ENCODE results near the gene HRH3.
A peak's percentile ranks its signal among the peaks of the same experiment; 100 is the strongest.

The HRH3 gene

DNA sequence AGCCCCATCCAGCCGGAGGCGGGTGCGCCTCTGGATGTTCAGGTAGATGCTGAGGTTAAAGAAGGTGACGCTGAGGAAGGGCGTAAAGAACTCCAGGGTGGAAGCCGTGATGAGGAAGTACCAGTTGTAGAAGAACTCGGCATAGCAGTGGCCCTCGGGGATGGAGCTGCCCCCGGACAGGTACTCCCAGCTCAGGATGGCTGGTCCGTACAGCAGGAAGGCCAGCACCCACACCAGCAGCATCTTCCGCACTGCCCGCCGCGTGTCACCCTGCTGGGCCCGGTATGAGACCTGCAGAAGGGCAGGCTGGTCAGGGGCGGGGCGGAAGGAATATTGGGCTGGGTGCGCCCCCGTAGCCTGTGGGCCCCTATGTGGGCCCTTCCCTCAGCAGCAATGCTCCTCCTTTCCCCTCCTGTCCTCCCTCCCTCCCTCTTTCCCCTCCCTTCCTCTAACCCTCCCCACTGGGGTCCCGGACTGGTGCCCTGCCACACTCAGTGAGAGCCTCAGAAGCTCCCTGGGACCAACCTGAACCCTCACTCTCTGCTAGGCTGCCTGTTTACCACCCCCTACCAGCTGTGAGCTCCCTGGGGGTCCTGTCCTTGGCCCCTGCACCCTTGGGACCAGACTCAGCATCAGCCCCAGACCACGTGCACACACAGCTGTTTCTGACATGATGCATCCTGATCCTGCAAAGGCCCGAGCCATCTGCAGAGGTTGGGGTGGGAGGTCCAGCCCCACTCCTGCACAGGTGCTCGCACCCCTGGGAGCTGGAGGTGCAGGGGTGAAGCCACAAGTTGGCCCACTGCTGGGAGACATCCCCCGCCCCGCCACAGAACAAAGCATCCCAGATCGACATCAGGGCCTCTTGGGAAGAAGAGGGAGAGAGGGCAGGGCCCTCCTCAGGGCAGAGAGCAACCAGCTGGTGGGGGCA is 3.2 kb downstream of the HRH3 start:
- DNase-seq (ENCODE audit: low spot score) = no peak

DNA sequence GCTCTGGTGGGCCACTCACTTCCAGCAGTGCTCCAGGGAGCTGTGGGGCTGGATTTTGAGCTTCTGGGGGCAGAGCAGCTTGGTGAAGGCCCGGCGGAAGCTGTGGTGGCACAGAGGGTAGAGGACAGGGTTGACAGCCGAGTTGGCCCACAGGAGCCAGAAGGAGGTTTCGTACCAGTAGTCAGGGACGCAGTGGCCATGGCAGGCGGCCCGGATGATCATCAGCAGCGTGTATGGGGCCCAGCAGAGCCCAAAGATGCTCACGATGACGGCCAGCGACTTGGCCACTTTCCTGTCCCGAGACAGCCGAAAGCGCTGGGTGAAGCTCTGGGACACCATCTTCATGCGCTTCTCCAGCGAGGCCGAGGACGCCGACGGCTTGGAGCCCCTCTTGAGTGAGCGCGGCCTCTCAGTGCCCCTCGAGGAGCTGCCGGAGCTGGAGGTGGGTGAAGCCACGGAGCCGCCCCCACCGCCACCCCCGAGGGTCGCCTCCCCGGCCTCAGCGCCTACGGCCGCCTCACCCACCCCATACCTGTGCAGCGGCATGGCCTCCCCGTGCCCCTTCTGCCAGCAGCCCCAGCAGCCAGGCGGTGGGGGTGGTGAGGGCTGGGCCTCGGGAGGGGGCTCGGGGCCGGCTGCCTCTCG is 4.0 kb downstream of the HRH3 start:
- no peak for DNase-seq (ENCODE audit: low spot score)

- DNase-seq (ENCODE audit: low spot score) = no peak
Observed at GRCh38 chr20:62215020-62215990, 4.8 kb downstream of the HRH3 start.

- no peak for DNase-seq (ENCODE audit: low spot score)
Observed at GRCh38 chr20:62214067-62214466, 6.0 kb downstream of the HRH3 start.

GRCh38 chr20:62212299-62212698 is 7.8 kb downstream of the HRH3 start:
- DNase-seq (ENCODE audit: low spot score) = no peak

DNA sequence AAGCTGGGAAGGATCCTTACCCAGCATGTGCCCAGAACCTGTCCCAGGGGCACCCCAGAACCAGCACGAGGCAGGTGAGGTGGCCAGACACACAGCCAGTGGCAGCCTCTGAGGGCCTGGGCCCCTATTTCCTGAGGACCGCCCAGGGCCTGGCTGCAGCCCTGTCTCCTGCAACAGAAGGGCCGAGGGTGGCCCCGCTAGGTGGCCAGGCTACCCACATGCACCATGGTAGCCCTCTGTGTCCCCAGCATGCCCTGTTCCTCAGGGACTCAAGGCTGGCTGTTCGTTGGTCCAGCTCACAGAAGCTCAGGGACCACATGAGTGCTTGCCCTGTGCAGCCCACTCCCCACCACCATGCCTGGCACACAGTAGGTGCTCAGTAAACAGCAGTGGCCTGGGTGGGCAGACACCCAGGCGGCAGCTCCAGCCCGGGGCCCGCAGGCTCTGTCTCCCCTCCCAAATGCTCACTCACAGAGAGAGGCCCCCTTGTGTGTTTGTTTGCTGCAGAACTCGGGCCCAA is 8.2 kb downstream of the HRH3 start:
- DNase-seq (ENCODE audit: low spot score) = no peak

GRCh38 chr20:62211216-62211615 is 8.9 kb downstream of the HRH3 start:
- DNase-seq (ENCODE audit: low spot score) = no peak

DNA sequence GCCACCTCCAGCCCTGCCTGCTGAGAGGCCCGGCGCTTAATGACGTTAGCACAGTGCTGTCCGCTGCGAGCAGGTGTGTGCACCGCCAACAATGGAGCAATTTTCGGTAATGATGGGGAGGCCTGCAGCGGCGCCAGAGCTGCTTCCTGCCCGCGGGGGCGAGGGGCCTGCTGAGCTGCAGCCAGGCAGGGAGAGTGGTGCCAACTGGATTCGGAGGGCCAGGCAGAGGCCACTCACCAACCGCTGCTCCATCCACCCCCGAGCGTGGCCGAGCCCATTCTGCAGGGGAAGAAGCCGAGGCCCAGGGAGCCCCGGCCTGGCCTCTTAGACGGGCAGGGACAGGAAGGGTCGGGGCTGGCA is 9.6 kb downstream of the HRH3 start:
- peak; percentile 77 for DNase-seq (ENCODE audit: low spot score)

GRCh38 chr20:62209850-62210495 is 10.1 kb downstream of the HRH3 start:
- no peak for DNase-seq (ENCODE audit: low spot score)

DNA sequence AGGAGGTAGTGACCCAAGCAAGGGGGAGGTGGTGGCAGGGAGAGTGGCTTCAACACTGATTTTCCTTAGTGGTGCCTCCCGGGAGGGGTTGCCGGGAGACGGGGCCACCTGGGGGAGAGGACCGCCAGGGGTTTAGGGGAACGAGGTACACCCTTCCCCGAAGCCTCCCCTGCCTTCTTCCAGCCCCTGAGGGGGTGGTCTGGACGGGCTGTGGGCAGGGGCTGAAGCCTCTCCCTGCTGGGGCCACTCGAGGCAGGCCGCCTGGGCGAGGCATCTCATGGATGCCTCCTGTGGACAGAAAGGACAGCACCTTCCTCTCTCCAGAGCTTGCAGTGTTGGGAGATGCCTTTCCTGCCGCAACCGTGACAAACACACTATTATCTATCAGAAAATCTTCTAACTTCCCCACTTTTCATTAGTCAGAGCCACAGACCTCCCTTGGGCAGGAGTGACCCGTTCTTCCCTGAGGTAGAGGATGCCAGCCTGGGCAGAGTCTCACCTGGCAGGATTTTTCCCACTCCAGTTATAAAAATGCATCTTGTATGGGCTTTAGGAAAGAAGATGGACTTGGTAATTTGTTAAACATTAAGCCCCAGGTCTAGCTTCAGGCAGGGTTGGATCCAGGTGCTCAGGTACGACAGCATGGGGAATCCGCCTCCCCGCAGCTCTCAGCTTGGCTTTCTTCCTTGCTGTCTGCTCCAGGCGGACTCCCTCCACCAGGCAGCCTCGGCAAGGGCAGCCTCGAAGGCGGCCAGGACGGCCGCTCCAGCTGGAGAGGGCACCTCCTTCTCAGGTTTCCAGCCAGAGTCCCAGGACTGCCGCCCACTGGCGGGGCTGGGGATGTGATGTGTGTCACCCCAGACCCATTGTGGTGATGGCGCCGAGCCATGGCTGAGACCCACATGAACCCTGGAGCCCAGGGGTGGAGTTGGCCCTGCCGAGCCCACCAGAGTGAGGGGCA is 11.0 kb downstream of the HRH3 start:
- peak; percentile 87 for DNase-seq (ENCODE audit: low spot score)

- no peak for DNase-seq (ENCODE audit: low spot score)
Observed at GRCh38 chr20:62208061-62208794, 11.8 kb downstream of the HRH3 start.

DNA sequence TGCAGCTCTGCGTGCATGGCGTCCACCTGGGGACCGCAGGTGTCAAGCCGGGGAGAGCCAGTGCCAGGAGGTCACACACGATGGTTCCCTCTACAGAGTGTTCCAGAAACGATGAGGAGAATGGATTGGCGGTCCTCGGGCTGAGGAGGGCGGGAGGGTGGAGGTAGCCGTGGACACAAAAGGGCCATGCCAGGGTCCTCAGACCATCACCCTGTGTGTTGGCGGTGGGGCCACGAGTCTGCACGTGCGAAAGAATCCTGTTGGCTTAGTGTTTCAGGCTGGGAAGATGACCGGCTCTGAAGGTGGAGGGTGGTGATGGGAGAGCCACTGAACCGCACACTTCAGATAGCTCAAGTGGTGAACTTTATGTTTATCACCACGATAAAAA is 13.7 kb downstream of the HRH3 start:
- DNase-seq (ENCODE audit: low spot score) = no peak

GRCh38 chr20:62205618-62206387 is 14.3 kb downstream of the HRH3 start:
- DNase-seq (ENCODE audit: low spot score) = no peak

DNA sequence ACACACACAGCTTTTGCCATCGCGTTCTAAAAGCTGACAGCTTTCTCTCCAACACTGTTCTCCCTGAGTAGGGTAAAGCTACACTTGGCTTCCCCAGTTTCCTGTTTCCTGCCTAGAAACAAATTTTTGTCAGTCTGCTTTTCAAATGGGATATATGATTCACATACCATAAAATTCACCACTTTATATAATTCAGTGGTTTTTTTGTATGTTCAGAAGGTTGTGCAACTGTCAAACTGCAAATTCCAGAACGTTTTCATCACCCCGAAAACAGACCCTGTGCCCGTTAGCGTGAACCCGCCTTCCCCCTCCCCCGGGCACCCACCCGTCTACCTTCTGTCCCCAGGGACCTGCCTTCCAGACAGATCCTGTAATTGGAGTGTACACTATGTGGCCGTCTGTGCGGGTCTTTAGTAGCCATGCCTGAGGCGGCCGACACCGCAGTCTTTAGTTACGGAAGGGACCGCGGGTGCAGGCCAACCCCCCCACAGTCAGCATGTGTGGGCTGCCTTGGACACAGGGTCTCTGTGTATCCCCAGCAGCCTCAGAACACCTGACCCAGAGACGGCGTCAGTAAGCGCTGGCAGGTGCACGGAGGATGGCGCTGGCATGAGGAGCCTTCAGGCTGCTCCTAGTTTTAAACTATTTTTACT is 16.6 kb downstream of the HRH3 start:
- no peak for DNase-seq (ENCODE audit: low spot score)

DNA sequence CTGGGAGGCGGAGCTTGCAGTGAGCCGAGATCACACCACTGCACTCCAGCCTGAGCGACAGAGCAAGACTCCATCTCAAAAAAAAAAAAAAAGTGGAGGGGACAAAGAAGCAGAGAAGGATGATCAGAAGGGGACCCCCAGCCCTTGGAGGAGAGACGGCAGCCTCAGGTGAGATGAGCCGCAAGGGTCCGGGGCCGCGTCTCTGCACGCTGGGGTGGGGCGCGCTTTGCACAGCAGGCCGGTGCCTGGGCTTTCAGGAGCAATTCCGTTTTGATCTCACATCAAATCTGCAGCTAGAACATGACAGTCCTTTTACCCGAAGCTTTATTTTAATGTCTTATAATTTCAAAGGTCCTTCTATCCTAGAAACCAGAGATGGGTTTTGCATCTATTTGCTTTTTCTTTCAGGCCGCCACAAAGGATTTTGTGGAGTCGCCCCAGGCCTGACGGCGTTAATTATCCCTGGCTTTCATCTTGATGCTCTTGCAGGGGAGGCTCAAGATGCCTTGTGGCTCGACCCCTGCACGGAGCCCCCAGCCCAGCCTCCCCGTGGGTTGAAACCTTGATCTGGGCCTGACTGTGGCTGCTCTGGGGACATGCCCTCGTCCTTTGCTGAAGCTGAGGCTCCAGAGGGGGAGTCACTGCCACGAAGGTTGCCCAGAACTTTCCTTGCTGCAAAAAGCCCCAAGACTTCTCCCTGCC is 17.3 kb downstream of the HRH3 start:
- no peak for DNase-seq (ENCODE audit: low spot score)

- DNase-seq (ENCODE audit: low spot score) = no peak
Observed at GRCh38 chr20:62202083-62202395, 18.0 kb downstream of the HRH3 start.
